GM12864 (cell line): Measurements from ENCODE around the gene PTGS1.
A peak's percentile ranks its signal among the peaks of the same experiment; 100 is the strongest.

Experiments used
- DNase-seq: peaks from one replicate; pipeline ENCODE4 v3.0.0-alpha.2; 2011; ENCODE audit warnings: low read depth
- H3K4me3 ChIP-seq: 2 replicates; pipeline ENCODE4 v1.5.1; 2011; ENCODE audit warnings: mild to moderate bottlenecking, low read depth, low read length, control low read depth
- CTCF ChIP-seq: IDR thresholded peaks from 2 replicates; pipeline ENCODE4 v1.5.1; 2011; ENCODE audit warnings: low read depth, mild to moderate bottlenecking, moderate library complexity, low read length, control low read depth, inconsistent platforms; ENCODE audit errors: missing control alignments

PTGS1 gene

DNA sequence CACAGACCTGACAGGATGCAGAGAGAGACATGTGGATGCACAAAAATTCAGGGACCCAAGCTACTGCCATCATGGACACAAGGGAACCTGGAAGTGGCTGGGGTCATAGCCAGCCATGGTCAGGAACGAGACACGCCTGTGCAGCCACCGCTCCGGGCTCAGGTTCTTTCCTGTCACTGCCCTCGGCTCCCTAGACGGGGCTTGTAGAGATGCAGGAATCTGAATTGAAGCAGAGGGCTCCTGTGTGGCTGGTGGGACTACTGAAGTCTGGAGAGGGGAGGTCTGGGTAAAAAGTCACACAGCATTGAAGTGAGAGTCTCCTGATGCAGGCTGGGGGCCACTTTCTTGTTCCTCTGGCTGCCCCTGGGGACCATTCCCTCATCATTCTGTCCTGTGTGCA lies 32.3 kb upstream of the PTGS1 start:
- TF ChIP-seq CTCF: no peak
- no peak for DNase-seq
- H3K4me3 ChIP-seq: no peak overlapping the region

DNA sequence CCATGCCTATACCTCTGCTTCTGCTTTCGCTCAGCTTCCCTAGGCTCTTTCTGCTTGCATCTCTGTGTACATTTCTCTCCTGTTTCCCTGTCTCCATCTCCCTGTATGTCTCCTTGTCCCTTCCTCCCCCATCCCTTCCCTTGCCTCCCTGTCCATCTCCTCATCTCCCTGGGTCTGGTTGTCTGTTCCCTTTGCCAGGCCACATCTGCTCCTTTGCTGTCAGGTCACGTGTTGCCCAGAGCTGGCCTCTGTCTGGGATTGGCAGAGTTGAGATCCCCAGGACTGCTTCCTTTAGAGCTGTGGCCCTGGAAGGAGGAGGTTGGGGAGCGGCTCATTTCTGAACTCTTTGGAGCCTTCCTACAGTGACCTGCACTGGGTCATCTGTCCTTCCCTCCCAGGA lies 31.8 kb upstream of the PTGS1 start:
- no peak for TF ChIP-seq CTCF
- H3K4me3 ChIP-seq: no peak overlapping the region
- DNase-seq: no peak

GRCh38 chr9:122339579-122339978 lies 31.2 kb upstream of the PTGS1 start:
- DNase-seq: no peak
- no peak overlapping the region for H3K4me3 ChIP-seq
- no peak for TF ChIP-seq CTCF

GRCh38 chr9:122340161-122340560 lies 30.7 kb upstream of the PTGS1 start:
- no peak for TF ChIP-seq CTCF
- no peak overlapping the region for H3K4me3 ChIP-seq
- no peak for DNase-seq

DNA sequence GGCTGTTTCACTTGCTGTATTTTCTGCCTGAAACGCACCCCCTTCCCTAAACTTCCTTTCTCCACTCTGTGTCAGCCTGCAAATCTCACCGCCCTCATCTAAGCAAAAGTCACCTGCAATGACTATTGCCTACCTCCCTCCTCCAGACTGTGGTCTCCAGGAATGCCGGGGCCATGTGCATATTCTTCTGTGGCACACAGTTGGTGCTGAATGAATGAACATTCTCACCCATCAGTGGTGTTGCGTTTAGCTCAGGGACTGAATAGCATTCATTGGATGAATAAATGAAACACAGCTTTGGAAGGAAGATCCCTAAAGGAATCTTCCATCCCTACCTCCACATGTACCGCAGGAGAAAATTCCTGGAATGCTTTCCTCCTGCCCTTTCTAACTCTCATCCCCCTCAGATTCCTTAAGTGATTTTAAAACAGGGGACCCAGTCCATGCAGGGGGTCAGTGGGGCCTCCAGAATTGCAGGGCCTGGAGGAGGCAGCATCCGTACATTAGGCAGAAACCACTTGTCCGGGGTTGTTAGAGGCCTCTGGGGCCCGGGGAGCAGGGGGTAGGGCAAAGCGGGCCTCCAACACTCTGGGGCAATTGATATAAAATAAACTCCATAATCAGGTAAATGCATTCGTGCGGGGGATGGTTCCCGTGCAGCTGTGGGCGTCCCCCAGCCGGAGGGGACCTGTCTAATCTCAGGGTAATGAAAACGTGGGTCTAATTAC lies 28.3 kb upstream of the PTGS1 start:
- no peak for TF ChIP-seq CTCF

DNA sequence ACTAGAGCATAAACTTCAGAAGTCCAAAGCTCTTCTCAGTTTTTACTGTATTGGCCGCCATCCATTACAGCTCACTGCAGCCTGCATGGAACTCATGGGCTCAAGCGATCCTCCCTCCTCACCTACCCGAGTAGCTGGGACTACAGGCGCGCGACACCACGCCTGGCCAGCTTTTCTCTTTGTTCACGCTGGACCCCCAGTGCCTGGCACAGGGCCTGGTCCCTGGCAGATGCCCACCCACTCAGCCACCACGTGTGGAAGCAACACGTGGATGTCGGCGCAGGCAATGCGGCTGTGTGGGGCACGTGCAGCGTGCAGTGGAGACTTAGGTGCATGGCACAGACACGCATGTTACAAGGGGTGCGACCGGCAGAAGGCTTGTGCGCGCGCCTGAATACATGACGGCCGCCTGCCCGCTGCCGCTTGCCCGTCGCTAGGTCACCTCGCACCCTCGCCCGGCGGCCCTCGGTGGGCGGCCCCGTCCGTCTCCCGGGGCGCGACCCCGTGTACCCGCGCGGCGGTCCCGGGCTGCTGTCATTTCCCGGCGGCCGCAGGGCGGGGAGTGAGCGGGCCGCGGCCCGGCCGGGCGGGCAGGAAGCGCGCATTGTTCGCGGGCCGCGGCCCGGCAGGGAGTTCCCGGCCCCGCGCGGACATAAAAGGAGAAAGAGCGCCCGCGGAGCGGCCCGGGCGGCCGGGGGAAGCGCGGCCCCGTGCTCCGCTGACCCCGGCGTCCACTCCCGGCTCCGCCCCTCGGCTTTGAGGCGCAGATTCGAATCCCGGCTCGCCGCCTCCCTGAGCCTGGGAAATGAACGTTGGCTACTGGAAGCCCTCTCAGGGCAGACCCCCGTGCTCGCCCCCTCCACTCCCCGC lies 24.1 kb upstream of the PTGS1 start:
- peak overlapping the region; percentile 49 for H3K4me3 ChIP-seq
- TF ChIP-seq CTCF: no peak
- no peak for DNase-seq

More for the DNA sequence above, 28.3 kb upstream of the PTGS1 start:
- no peak for DNase-seq
- no peak overlapping the region for H3K4me3 ChIP-seq
